PC-3 (cell line): ENCODE measurements around the gene MEGF9. TPM values are rescaled to one million over a fixed set of nuclear protein-coding genes. Genes with fewer than 3 reads are reported as not detected.

Source experiments
- ATAC-seq: fragments of 200-7000 bp; cut with Tn5 transposase; 2 replicates; pipeline ENCODE4 v1.9.1; 2020; ENCODE audit warnings: mild to moderate bottlenecking, moderate library complexity
- BruUV-seq: library from RNA; stranded (reverse); fragments of 400-500 nt; replicated peaks from 2 replicates; lab custom pipeline; 2021; lab: Mats Ljungman, UMichigan
- CTCF ChIA-PET: fragments of 300-600 bp; sonication (Branson Sonifier 250); formaldehyde crosslinking; loops from one replicate; lab custom pipeline; 2022; ENCODE audit warnings: antibody characterized with exemption; lab: Charles Lee
- POLR2A ChIA-PET: fragments of 300-600 bp; sonication (Branson Sonifier 250); formaldehyde crosslinking; loops from one replicate; lab custom pipeline; 2022; ENCODE audit warnings: antibody characterized with exemption; ENCODE audit not compliant: unreplicated experiment; lab: Charles Lee
- DNase-seq: peaks from one replicate; pipeline ENCODE4 v3.0.0-alpha.2; 2015
- H2AFZ ChIP-seq: fragments of 300-600 bp; sonication (generic); 2 replicates; pipeline ENCODE4 v1.6.0; 2016; ENCODE audit warnings: antibody characterized with exemption, low read length
- H3F3A ChIP-seq: fragments of 300-600 bp; sonication (generic); one replicate; pipeline ENCODE4 v1.6.0; 2017; ENCODE audit warnings: antibody characterized with exemption, low read length, control low read depth, mild to moderate bottlenecking; ENCODE audit not compliant: unreplicated experiment
- H3K27ac ChIP-seq: fragments of 300-600 bp; sonication (generic); 2 replicates; pipeline ENCODE4 v1.5.1; 2016; ENCODE audit warnings: mild to moderate bottlenecking, low read length
- H3K27me3 ChIP-seq: fragments of 300-600 bp; sonication (generic); 2 replicates; pipeline ENCODE4 v1.6.1; 2016; ENCODE audit warnings: low read length, mixed read lengths
- H3K36me3 ChIP-seq: fragments of 300-600 bp; sonication (generic); 2 replicates; pipeline ENCODE4 v1.6.1; 2016; ENCODE audit warnings: low read depth, mixed run types, low read length, mixed read lengths
- H3K4me1 ChIP-seq: fragments of 300-600 bp; sonication (generic); 2 replicates; pipeline ENCODE4 v1.5.1; 2016; ENCODE audit warnings: low read length; ENCODE audit not compliant: insufficient read depth
- H3K4me2 ChIP-seq: fragments of 300-600 bp; sonication (generic); 2 replicates; pipeline ENCODE4 v1.6.0; 2016; ENCODE audit warnings: low read length
- H3K4me3 ChIP-seq: fragments of 300-600 bp; sonication (generic); 2 replicates; pipeline ENCODE4 v1.5.1; 2016; ENCODE audit warnings: mild to moderate bottlenecking, low read length, mixed read lengths
- H3K79me2 ChIP-seq: fragments of 300-600 bp; sonication (generic); 2 replicates; pipeline ENCODE4 v1.6.1; 2017; ENCODE audit warnings: low read length, mixed read lengths
- H3K9ac ChIP-seq: fragments of 300-600 bp; sonication (generic); 2 replicates; pipeline ENCODE4 v1.6.0; 2016; ENCODE audit warnings: mild to moderate bottlenecking, low read length
- H3K9me2 ChIP-seq: fragments of 300-600 bp; sonication (generic); replicated peaks from 2 replicates; pipeline ENCODE4 v1.6.1; 2016; ENCODE audit warnings: mixed run types, low read length, mixed read lengths
- H3K9me3 ChIP-seq: fragments of 300-600 bp; sonication (generic); 2 replicates; pipeline ENCODE4 v1.6.1; 2016; ENCODE audit warnings: low read length, mixed read lengths
- H4K20me1 ChIP-seq: fragments of 300-600 bp; sonication (generic); 2 replicates; pipeline ENCODE4 v1.6.1; 2016; ENCODE audit warnings: low read length, mixed read lengths
- CTCF ChIP-seq: fragments of 300-600 bp; sonication (generic); conservative IDR thresholded peaks from 2 replicates; pipeline ENCODE4 v1.5.1; 2017; ENCODE audit warnings: antibody characterized with exemption, low read depth, mild to moderate bottlenecking, low read length
- EZH2 ChIP-seq: fragments of 300-600 bp; sonication (generic); IDR thresholded peaks from one replicate; pipeline ENCODE4 v1.6.1; 2017; ENCODE audit warnings: antibody characterized with exemption, mild to moderate bottlenecking, low read length; ENCODE audit not compliant: unreplicated experiment
- EZH2phosphoT487 ChIP-seq: fragments of 300-600 bp; sonication (generic); IDR thresholded peaks from 2 replicates; pipeline ENCODE4 v1.6.1; 2018; ENCODE audit warnings: mild to moderate bottlenecking, antibody characterized with exemption, low read length, borderline replicate concordance
- intact Hi-C: fragments of 100-400 bp; cut with micrococcal nuclease; formaldehyde crosslinking; loops from 2 replicates; pipeline ENCODE4 v1.9.0; 2023
- total RNA-seq: library from RNA; depleted of rRNA; stranded (reverse); fragments of >200 nt; gene quantifications from 2 replicates; pipeline ENCODE4 v1.2.3, GENCODE V29; 2014

Gene MEGF9
- total RNA-seq, 1 experiment from 2014 or later: 2.6 TPM

- H3K4me3 ChIP-seq: no peak overlapping the region
- H3K4me2 ChIP-seq: no peak overlapping the region
- ChIA-PET POLR2A (interaction anchor here (0.6 kb wide), 2 partner anchors 91 to 324 kb away, joined by 3 read pairs; no protein-coding TSS in a partner anchor), CTCF (no interaction called here)
- no peak overlapping the region for H2AFZ ChIP-seq
- H3K9ac ChIP-seq: no peak overlapping the region
- DNase-seq (no peak), ATAC-seq (no peak)
- H3F3A ChIP-seq: no peaks in the 10 kb centered on the region
- TF ChIP-seq CTCF (no peak), EZH2phosphoT487 (no peak), EZH2 (no peak)
- H3K9me3 ChIP-seq: no peaks in the 10 kb centered on the region
- H3K9me2 ChIP-seq: no peaks in the 10 kb centered on the region
- H4K20me1 ChIP-seq: no peaks in the 10 kb centered on the region
- H3K27me3 ChIP-seq: no peaks in the 10 kb centered on the region
- BruUV-seq: no TSS peak
- no peaks in the 10 kb centered on the region for H3K36me3 ChIP-seq
- intact Hi-C loops: no loop called here
- H3K27ac ChIP-seq: no peak overlapping the region
- no peaks in the 10 kb centered on the region for H3K79me2 ChIP-seq
- H3K4me1 ChIP-seq: no peaks in the 10 kb centered on the region
Observed at GRCh38 chr9:120593250-120593954, 120.9 kb downstream of the MEGF9 start.

- no peak overlapping the region for H3K4me2 ChIP-seq
- DNase-seq: no peak
- no peak for ATAC-seq
- no TSS peak for BruUV-seq
- no peak overlapping the region for H3K9ac ChIP-seq
- H3F3A ChIP-seq: no peaks in the 10 kb centered on the region
- no peaks in the 10 kb centered on the region for H4K20me1 ChIP-seq
- no peak overlapping the region for H3K4me3 ChIP-seq
- no peaks in the 10 kb centered on the region for H3K9me2 ChIP-seq
- no peaks in the 10 kb centered on the region for H3K27me3 ChIP-seq
- TF ChIP-seq CTCF: no peak
- no peak for TF ChIP-seq EZH2phosphoT487
- H2AFZ ChIP-seq: no peak overlapping the region
- no peaks in the 10 kb centered on the region for H3K36me3 ChIP-seq
- H3K27ac ChIP-seq: no peak overlapping the region
- H3K79me2 ChIP-seq: no peaks in the 10 kb centered on the region
- no peaks in the 10 kb centered on the region for H3K4me1 ChIP-seq
- intact Hi-C loops: no loop called here
- POLR2A ChIA-PET: no interaction called here
- CTCF ChIA-PET: no interaction called here
- H3K9me3 ChIP-seq: no peaks in the 10 kb centered on the region
Observed at GRCh38 chr9:120592210-120592609, 122.1 kb downstream of the MEGF9 start.

GRCh38 chr9:120587328-120587727 is 126.9 kb downstream of the MEGF9 start:
- ATAC-seq: no peak
- H3F3A ChIP-seq: no peaks in the 10 kb centered on the region
- H3K4me2 ChIP-seq: no peak overlapping the region
- no peaks in the 10 kb centered on the region for H3K4me1 ChIP-seq
- no peaks in the 10 kb centered on the region for H3K9me2 ChIP-seq
- ChIA-PET CTCF (no interaction called here), POLR2A (no interaction called here)
- intact Hi-C loops: no loop called here
- H4K20me1 ChIP-seq: no peaks in the 10 kb centered on the region
- H3K4me3 ChIP-seq: no peak overlapping the region
- TF ChIP-seq EZH2 (no peak), EZH2phosphoT487 (no peak), CTCF (no peak)
- H2AFZ ChIP-seq: no peak overlapping the region
- H3K27ac ChIP-seq: no peak overlapping the region
- H3K9me3 ChIP-seq: no peaks in the 10 kb centered on the region
- H3K27me3 ChIP-seq: no peaks in the 10 kb centered on the region
- DNase-seq: no peak
- H3K36me3 ChIP-seq: no peaks in the 10 kb centered on the region
- BruUV-seq: no TSS peak
- H3K79me2 ChIP-seq: no peaks in the 10 kb centered on the region
- H3K9ac ChIP-seq: no peak overlapping the region
